NCI-H2196 treated with DMSO at 0.1 percent for 48 hours (cell line): ENCODE measurements around the gene NRGN.

ENCODE experiments used
- DNase-seq: peaks from one replicate; lab custom pipeline; 2025; ENCODE audit not compliant: unreplicated experiment; lab: John Stamatoyannopoulos, UW

The NRGN gene

DNA sequence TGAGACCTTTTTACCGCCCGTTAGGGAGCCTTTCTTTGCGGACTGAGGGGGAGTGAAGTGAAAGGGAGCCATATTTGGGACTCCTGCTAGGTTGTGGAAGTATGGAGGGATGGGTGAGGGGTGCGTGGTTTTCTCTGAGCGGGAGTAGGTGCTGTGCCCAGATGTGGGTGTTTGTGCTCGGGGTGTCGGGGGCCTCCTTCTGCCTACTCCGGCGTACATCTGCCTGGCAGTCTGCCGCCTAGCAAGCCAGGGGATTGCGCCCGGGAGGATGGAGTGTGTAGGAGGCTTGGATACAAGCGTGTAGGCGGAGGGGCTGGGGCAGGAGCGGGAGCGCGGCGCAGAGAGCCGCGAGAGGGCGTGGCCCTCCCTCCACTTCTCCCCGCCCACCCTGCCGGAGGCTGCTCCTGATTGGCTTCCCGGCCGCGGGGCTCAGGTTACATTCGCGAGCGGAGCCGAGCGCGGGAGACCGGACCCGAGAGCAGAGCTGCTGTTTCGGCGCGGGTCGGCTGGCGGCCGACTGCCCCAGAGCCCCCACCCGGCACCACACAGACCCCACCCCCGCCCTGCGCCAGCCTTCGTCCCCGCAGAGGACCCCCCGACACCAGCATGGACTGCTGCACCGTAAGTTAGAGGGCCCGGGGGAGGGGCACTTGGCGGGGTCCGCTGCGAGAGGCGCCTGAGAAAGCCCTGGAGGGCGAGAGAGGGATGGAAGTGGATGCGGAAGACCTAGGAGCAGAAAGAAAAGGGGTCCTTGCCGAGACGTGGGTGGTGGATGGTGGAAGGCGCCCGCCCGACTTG lies at the start of gene NRGN:
NRGN (plus strand) TSS at position 464 of the 798 bp plus-strand sequence; CDS start at position 607, 143 bp downstream.
- peak; percentile 93 for DNase-seq

DNA sequence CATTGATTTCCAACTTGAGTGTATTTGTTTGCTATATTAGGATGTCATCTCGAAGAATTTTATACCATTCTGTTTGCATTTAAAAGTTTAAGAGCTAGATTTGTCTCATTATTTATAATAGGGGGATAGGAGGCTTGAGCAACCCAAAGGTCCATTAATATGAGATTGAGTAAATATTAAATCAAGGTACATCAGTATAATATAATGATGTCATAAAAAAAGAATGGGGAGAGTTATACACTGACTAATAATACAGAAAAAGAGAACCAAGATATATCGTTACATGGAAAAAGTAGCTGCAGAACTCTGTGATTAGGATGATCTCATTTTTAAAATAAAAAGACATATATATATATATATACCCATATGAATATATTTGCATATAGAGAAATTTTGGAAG lies 46.6 kb upstream of the NRGN start:
- no peak for DNase-seq

DNA sequence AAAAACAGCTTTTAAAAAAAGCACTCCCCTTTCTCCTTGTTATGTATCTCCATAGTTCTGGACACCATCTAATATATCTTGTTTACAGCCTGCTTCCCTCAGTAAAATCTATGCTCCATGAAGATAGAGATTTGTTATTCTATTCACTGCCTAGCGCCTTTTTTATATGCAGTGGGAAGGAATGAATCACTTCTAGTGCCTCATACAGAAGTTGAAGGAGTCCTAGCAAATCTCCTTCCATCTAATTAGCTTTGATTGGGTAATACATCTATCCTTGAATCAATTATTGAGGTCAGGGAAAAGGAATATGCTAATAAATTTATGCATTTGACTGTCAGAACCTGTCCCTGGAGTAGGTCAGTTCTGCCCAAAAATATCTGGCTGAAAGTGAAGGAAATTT lies 40.2 kb upstream of the NRGN start:
- DNase-seq, result no peak

DNA sequence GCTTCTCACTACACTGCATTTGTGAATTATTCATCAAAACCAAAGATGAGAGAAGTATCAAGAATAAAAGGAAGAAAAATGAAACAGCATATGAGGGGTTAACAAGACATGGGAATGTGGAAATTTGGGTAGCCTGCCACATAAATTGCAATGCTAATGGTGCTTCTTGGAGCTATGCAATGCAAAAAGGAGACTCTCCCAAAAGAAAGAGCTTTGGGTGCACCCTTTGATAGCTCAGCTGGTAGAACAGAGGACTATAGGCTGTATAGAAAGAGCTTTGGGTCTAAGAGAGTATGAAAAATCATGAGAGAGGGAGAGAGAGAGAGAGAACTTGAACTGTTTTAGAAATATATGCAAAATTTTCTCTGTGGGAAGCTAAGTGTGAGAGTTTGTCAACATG lies 39.7 kb upstream of the NRGN start:
- no peak for DNase-seq

DNA sequence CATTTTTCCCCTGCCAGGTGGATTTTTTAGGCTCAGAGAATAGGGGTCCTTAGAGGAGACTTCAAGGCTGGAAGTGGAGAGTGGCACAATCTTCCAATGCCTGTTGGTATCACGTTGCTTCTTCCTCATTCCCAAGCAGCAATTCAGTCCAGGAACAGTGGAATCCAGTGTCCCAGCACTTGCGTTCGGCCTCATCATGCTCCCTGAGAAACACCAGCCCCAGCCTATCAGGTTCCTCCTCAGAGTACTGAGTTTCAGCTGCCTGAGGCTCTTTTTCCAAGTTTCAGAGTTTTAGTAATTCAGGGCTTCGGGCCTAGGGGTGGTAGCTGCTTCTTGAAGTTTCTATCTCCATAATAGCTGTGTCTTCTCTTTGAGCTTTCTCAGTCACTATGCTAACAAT lies 31.9 kb upstream of the NRGN start:
- DNase-seq, result no peak

DNA sequence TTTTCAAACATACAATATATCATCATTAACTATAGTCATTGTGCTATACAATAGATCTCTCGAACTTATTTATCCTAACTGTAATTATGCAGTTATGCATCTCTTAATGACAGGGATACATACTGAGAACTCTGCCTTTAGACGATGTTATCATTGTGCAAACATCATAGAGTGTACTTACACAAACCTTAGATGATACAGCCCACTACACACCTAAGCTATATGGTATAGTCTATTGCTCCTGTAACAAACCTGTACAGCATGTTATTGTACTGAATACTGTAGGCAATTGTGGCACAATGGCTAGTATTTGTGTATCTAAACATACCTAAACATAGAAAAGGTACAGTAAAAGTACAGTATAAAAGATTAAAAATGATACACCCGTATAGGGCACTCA lies 27.4 kb upstream of the NRGN start:
- DNase-seq, result no peak

DNA sequence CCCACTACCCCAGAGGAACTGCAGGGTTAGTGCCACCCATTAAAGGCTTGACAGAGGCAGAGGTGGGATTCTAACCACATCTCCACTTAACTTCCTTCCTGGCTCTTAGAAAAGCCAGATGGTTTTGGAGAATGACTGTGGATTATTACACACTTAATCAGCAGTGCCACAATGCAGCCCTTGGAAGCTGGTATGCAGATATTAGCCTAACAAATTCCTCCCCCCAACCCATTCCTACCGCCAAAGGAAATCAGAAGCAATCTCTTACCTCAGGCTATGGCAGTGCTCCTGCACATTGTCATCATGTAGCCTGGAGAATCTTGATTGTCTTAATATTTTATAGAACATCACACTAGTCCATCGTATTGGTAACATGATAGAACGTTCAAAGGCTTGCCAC lies 23.2 kb upstream of the NRGN start:
- no peak for DNase-seq

DNA sequence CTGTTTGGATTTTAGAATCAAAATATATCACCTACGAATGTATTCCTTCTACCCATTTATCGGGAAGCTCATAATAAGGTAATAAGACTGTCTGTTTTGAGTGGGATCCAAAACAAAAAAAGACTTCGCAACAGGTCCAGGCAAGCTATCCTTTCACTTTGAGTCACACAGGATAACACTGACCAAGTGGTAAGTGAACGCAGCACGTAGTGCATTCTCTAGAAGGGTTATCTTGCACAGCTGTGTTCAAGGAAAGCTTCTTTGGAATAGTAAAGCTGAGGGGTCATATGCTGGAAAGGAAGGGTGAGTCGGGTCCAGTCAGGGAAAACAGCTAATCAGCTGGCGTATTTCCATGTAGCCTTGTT lies 22.3 kb upstream of the NRGN start:
- DNase-seq, result no peak

DNA sequence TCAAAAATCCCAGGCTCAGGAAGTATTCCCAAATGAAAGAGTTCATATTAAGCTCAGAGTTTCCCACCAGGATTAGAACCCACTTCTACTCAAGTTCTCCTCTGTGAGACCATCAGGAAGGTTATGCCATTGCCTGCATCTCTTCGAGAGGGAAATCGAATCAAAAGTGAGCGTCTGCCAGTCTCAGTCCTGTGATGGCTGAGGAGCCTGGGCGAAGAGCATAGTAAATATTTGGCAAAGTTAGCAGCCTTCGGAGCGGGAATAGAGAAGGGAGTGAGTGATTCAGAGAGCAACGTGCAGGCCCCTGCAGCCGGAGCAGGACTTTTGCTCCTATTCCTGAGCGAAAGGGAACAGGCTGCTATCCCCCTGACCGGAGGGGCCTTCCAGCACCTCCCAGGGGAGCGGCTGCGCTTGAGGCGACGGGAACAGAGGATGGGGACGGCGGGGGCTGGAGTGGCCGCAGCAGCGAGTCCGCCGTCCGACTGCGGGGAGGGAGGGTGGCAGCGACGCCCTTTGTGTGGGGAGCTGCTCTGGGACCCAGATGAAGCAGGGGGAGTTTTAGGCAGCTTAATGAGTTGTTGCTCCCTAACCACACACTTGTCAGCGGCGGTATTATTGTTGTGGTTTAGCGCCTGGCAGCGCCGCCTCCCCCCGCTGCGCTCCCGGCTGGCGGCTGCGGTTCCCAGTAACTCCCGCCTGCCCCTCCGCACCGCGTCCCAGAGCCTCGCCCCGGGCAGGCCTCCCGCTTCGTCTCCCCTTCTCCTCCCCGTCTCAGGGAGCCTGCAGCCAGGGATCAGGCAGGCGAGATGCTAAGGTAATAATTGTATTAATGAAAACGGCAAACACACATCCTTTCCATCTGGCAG lies 21.7 kb upstream of the NRGN start:
- DNase-seq, result no peak

DNA sequence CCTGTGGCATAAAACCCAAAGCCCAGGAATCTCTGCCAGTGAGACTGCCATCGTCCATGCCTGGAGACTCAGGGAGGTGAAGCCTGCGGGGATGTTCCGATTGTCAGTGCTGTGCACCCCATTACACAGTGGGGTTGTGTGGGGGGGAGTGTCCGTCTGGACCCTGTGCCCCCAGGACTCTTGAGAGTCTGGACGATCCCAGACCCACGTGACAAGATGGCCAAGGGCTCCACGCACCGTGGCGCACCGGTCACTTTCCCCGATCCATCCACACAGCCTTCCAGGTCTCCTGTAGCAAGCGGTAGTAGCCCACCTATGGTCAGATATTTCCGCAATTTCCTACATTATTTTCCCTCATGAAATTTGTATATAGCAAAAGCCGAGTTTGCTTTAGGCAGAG lies 20.9 kb upstream of the NRGN start:
- no peak for DNase-seq

DNA sequence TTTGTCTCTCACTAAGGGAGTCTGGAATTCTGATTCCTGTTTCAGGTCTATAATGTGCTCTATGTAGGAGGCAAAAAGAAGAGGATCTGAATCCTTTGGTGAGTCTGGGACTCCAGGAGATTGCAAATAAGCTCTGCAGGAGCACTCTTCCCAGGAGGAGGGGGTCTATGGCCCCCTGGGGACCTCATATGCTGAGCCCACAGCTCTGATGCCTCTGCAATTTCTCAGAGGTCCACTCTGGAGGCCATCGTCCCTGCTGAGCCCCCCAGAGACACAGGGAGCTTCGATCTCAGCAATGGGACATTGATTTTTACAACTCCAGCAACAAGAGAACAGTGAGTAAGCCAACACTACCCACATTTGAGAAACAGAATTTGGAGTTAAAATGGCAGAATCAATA lies 20.2 kb upstream of the NRGN start:
- no peak for DNase-seq

DNA sequence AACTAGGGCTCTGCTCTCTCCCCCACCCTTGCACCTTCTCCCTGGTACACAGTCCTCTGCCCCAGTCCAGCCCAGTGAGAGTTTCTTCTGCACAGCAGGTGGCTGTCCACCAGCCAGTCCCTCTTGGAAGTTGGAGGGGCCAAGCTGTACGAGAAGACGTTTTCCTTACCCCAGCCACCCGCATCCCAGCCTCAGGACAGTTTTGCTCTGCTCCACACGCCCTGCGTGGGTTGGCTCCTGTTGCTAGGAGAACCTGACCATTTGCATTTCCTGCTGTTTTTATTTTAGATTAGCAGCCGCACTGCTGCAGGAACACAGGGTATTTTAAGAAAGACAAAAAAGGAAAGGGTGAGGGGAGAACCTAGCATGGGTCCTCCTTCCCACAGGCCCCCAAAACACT lies 17.6 kb upstream of the NRGN start:
- no peak for DNase-seq

DNA sequence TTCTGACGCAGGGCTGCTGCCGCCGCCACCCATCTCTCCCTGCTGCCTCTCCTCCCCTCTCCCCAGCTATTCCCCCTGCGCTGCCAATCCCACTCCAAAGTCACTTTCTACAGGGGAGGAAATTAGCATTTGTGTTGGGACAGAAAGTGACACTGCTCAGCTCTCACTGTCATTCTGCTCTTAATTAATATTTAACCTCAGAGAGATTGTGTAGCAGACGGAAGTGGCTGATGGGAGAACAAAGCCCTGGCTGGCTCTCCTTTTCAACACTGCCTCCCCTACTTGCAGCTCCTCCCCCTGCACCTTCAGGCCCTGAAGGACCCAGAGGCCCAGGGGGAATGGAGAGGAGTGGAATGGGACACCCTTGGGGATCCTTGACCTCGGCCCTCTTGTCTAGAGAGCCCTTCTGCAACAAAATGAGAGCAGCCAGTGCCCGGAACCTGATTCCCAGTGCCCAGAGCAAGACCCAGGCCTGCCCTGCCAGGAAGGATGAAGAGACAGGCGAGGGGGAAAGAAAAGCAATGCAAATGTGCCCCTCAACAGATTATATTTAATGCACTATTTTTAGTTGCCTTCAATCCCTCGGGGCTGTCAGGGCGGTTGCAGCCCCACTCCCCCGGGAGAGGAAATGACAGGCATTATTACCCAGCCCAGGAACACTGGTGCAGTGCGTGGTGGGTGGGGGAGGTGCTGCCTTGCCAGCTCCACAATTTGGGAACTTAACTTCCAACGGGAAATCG lies 14.6 kb upstream of the NRGN start:
- DNase-seq, result no peak

DNA sequence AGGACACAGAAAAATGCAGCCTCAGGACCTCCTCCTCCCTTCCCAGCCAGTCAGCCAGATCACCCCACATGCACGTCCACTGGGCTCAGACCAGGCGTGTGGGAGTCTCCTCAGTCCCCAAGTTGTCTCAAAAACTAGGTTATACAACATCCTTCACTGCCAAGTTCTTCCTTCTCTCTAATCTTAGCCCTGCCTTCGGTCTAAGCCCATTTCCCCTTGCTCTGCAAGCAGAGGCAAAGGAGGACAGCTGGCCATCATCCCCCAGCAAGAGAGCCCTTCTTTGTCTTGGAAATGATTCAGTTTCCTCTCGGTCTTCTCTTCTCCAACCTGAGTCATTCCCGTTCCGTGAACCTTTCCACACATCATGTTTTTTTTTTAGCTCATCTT lies 14.0 kb upstream of the NRGN start:
- DNase-seq, result no peak

DNA sequence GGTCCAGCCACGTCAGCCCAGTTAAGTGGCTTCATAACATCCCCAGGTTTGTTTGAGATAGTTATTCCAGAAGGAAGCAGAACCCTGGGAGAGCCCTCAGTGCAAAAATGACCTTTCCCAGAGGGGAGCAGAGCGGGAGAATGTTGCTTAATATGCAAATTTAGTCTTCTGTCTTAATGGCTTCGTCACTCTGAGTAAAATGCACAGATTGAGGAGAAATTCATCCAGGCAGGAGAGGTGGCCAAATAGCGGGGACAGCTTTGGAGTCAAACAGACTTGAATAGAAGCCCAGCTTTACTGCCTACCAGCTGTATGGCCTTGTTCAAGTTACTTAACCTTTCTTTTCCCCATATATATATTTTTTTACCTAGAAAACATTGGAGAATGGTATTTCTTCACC lies 12.3 kb upstream of the NRGN start:
- no peak for DNase-seq

DNA sequence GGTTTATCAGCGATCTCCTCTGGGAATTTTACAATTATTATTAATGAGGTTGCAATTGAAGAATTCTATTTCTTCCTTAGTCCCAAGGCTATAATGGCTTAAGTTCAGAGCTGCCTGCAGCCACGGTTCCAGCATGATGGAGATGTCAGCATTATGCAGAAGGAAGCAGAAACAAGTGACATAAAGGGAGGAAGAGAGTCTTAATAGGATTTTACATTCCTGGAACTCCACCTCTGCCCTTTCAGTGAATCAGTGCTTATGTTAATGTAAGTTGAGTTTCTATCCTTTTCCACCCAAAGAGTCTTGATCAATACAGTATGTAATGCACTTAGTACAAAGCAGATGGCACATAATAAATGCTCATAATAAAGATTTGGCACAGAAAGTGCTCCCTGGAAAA lies 11.6 kb upstream of the NRGN start:
- no peak for DNase-seq

DNA sequence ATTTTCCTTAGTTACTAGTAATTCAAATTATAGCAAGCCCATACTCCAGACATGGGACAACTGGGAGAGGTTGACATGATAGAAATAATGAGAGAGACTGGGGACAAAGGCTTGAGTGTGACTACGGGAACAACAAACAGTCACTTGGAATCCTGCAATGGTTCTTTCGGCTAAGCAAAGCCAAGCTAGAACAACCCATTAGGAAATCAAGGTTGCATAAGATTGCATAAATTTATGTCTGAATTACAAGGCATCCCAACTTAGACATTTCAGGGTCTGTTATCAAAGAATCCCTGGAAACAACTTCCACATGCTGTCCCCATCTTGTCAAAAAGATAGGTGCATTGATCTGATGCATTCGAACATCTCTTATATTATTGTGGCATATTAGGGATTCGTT lies 10.2 kb upstream of the NRGN start:
- DNase-seq, result no peak

DNA sequence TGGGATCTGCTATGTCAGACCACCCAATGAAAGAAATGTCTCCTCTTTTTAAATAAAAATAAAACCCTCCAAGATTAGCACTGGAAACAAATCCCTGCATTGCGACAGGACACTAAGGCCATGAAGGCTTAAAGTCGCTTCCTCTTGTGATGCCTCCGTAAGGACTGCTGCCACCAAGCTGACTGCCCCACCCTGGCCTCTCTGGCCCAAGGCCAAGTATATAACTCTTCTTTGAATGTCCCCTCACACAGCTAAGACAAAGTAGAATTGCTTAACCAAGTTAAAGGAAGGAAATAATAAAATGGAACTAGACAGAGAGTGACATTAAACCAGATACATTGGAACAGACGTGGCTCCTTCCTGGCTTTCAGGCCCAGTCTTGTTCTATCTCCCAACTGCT lies 7.5 kb upstream of the NRGN start:
- DNase-seq, result no peak

DNA sequence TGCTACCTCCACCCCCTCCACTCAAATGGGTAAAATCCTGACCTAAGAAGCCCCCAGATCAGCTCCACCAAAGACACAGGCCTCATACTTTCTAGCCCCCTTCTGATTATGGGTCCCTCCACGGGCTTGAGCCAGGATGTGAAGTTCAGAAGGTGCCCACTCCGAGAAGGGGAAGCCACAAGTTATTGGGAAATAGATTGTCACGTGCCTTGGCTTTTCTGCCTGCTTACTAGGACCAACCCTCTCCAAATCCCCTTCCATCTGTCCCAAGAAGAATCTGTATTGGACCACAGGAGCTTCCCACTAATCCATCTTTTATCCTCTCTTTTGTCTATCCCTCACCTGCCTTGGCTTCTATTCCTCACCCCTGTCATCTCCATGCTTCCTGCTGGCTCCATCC lies 3.0 kb upstream of the NRGN start:
- no peak for DNase-seq

DNA sequence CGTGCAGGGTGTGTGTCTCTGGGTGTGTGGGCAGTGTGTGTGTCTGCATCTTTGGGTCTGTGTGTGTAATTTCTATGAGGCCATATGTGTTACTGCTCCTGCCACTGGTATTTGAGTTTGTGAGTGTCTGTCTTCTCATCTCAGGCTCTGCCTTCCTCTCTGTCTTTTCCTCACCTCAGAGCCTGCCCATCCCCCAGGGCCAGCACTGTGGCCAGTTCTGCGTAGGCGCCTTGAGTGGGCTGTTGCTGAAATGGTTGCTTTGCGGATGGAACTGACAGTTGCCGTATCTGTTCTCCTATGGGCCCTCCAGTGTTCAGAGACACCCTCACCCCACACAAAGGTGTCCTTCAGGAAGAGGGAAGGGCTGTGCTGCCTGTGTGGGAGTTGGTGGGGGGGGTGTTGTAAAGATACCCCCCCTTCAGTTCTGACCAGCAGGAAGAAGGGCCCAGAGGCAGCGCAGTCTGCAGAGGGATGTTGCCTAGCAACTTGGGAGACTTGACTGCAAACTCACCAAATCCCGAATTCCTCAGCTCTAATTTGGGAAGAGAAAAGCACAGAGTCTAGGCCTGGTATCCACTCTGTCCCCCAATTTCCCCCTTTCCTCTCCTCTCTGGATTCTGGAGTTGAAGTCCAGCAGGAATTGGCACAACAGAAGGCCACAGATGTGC lies 2.0 kb upstream of the NRGN start:
- DNase-seq, result no peak

DNA sequence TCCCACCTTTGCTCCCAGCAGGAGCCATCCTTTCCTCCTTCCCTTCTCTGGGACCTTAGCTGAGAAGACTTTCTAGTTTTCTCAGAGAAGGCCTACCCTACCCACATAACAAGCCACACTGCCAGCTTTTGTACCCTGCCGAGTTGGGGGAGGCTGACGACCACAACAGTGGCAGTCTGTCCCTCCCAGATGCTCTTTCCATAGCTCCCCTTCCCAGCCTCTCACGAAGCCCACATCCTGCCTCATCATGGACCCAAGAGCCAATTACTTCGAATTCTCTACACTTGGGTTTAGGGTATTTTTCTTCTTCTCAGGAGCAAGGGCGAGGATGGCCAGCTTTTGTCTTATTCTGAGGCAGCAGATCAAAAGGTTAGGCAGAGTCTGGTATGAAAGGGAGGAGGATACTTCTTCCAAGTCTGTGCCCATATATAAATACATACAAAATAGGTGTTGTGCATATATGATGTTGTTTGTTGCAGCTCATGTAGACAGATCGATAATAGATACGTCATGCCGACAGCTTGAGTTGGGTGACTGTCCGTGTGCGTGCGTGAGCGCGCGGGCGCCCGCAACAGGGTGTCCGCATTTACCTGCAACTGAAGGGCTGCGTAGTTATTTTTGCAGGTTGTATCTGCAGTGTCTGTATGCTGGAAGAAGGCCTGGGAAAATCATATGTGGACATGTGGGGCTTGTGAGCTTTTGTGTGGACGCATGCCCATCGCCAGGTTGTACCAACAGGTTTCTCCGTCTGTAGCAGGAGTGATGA lies 846 bp upstream of the NRGN start:
- no peak for DNase-seq
